ENCODE measurements around the gene RSRC1.

DNA sequence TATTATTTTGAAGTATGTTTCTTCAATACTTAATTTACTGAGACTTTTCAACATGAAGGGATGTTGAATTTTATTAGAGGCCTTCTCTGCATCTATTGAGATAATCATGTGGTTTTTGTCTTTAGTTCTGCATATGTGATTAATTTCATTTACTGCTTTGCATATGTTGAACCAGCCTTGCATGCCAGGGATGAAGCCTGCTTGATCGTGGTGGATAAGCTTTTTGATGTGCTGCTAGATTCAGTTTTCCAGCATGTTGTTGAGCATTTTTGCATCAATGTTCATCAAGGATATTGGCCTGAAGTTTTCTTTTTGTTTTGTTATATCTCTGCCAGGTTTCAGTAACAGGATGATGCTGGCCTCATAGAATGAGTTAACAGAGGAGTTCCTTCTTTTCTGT is 134.4 kb downstream of the RSRC1 start:
- TF ChIP-seq, protein P1, sequence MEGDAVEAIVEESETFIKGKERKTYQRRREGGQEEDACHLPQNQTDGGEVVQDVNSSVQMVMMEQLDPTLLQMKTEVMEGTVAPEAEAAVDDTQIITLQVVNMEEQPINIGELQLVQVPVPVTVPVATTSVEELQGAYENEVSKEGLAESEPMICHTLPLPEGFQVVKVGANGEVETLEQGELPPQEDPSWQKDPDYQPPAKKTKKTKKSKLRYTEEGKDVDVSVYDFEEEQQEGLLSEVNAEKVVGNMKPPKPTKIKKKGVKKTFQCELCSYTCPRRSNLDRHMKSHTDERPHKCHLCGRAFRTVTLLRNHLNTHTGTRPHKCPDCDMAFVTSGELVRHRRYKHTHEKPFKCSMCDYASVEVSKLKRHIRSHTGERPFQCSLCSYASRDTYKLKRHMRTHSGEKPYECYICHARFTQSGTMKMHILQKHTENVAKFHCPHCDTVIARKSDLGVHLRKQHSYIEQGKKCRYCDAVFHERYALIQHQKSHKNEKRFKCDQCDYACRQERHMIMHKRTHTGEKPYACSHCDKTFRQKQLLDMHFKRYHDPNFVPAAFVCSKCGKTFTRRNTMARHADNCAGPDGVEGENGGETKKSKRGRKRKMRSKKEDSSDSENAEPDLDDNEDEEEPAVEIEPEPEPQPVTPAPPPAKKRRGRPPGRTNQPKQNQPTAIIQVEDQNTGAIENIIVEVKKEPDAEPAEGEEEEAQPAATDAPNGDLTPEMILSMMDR (IDR thresholded peaks at IDR 0.05; ENCODE audit: low read length) = no peak
- TF ChIP-seq EZH2 (IDR thresholded peaks at IDR 0.05; ENCODE audit: borderline replicate concordance, low read length) = no peak
